Left lung (tissue), 10 donors: Measurements from ENCODE around the gene ICA1. TPM values are rescaled to one million over a fixed set of nuclear protein-coding genes. Genes with fewer than 3 reads are reported as not detected.
A peak's percentile ranks its signal among the peaks of the same experiment; 100 is the strongest.

Source experiments
- ATAC-seq: fragments of 200-7000 bp; cut with Tn5 transposase; one replicate; pipeline ENCODE4 v1.9.1; 2020; ENCODE audit warnings: moderate library complexity
- DNase-seq, 4 donors: peaks; one replicate each; pipeline ENCODE4 v3.0.0-alpha.2; 2013 to 2020
- H3K27ac ChIP-seq, 2 donors: fragments of 200-600 bp; sonication (generic) in 1 of 2; one replicate each; pipeline versions ENCODE4 v1.5.0 to v1.8.0; 2020 to 2021
- H3K27me3 ChIP-seq, 2 donors: fragments of 200-600 bp; sonication (generic) in 1 of 2; one replicate each; pipeline versions ENCODE4 v1.5.0 to v1.8.0; 2020 to 2021
- H3K36me3 ChIP-seq, 2 donors: fragments of 200-600 bp; sonication (generic) in 1 of 2; one replicate each; pipeline versions ENCODE4 v1.5.0 to v1.8.0; 2020 to 2021
- H3K4me1 ChIP-seq, 2 donors: fragments of 200-600 bp; one replicate each; pipeline ENCODE4 v1.8.0; 2021
- H3K4me3 ChIP-seq, 2 donors: fragments of 200-600 bp; sonication (generic) in 1 of 2; one replicate each; pipeline versions ENCODE4 v1.5.0 to v1.8.0; 2020 to 2021; ENCODE audit warnings: mild to moderate bottlenecking in 1 of 2
- H3K9me3 ChIP-seq, 2 donors: fragments of 200-600 bp; sonication (generic) in 1 of 2; one replicate each; pipeline versions ENCODE4 v1.5.0 to v1.8.0; 2020 to 2021
- CTCF ChIP-seq, 2 donors: fragments of 200-600 bp; sonication (generic) in 1 of 2; IDR thresholded peaks; one replicate each; pipeline versions ENCODE4 v1.5.0 to v1.8.0; 2021; ENCODE audit warnings: antibody characterized with exemption in 2 of 2
- intact Hi-C, 2 donors: fragments of 100-400 bp; cut with DNase I; formaldehyde crosslinking; loops; one replicate each; pipeline versions ENCODE4 v1.11.2 to v1.14.2; 2022
- polyA plus RNA-seq, 6 donors: library from polyadenylated mRNA; unstranded; fragments of 120-200 nt; gene quantifications; one replicate each; pipeline ENCODE4 v1.2.1, GENCODE V29; 2013; ENCODE audit not compliant: insufficient read length in 6 of 6
- total RNA-seq, 2 donors: library from RNA; stranded (reverse); fragmentation: NEBNext Ultra II Directional; extraction: Animal tissue kit (Norgen Biotek cat#: 25700); gene quantifications; one replicate each; pipeline ENCODE4 v1.2.1, GENCODE V29; 2021
- donor health status: DM: no; HTN: yes; CAD: no.
- donor health status: DM: no; HTN: no; CAD: no.

The ICA1 gene
- total and polyA plus RNA-seq, 8 donors, result 22.4 to 53.3 (median 40.5) TPM

GRCh38 chr7:8200316-8200715 is 61.7 kb downstream of the ICA1 start:
- no peak overlapping the region for H3K27ac ChIP-seq
- intact Hi-C loops, result no loop called here
- no peak for ATAC-seq
- peaks cover 0 to 5% of the 10 kb centered on the region in 2 donors for H3K4me1 ChIP-seq
- no peak for TF ChIP-seq CTCF (IDR thresholded peaks at IDR 0.05)
- H3K36me3 ChIP-seq, result no peaks in the 10 kb centered on the region
- H3K27me3 ChIP-seq, result no peaks in the 10 kb centered on the region
- no peak for DNase-seq
- H3K9me3 ChIP-seq, result no peaks in the 10 kb centered on the region
- no peak overlapping the region for H3K4me3 ChIP-seq

- intact Hi-C loops, result no loop called here
- Histone ChIP-seq H3K27ac (no peak overlapping the region), H3K4me1 (peaks cover 0 to 5% of the 10 kb centered on the region in 2 donors), H3K4me3 (no peak overlapping the region), H3K9me3 (no peaks in the 10 kb centered on the region), H3K27me3 (no peaks in the 10 kb centered on the region), H3K36me3 (no peaks in the 10 kb centered on the region)
- DNase-seq, result no peak
- ATAC-seq, result no peak
- TF ChIP-seq CTCF (IDR thresholded peaks at IDR 0.05), result no peak
Observed at GRCh38 chr7:8197994-8198698, 63.8 kb downstream of the ICA1 start.

- H3K27ac ChIP-seq, result no peak overlapping the region
- ATAC-seq (no peak), DNase-seq (no peak)
- no peak overlapping the region for H3K4me3 ChIP-seq
- no peaks in the 10 kb centered on the region for H3K4me1 ChIP-seq
- no peaks in the 10 kb centered on the region for H3K36me3 ChIP-seq
- intact Hi-C loops, result no loop called here
- H3K9me3 ChIP-seq, result no peaks in the 10 kb centered on the region
- no peak for TF ChIP-seq CTCF (IDR thresholded peaks at IDR 0.05)
- no peaks in the 10 kb centered on the region for H3K27me3 ChIP-seq
Observed at GRCh38 chr7:8192897-8193296, 69.1 kb downstream of the ICA1 start.

- H3K4me3 ChIP-seq, result no peak overlapping the region
- H3K27ac ChIP-seq, result no peak overlapping the region
- ATAC-seq, result peak; percentile 82
- TF ChIP-seq CTCF (IDR thresholded peaks at IDR 0.05), result peak; percentile 44 to 52
- intact Hi-C loops, result no loop called here
- no peaks in the 10 kb centered on the region for H3K27me3 ChIP-seq
- no peaks in the 10 kb centered on the region for H3K9me3 ChIP-seq
- no peaks in the 10 kb centered on the region for H3K36me3 ChIP-seq
- DNase-seq, result peak in 2 of 4 donors; percentile 30 to 58
- peaks cover 0 to 14% of the 10 kb centered on the region in 2 donors for H3K4me1 ChIP-seq
Observed at GRCh38 chr7:8190119-8190895, 71.7 kb downstream of the ICA1 start.

GRCh38 chr7:8189625-8190024 is 72.3 kb downstream of the ICA1 start:
- intact Hi-C loops, result no loop called here
- TF ChIP-seq CTCF (IDR thresholded peaks at IDR 0.05), result no peak
- H3K9me3 ChIP-seq, result no peaks in the 10 kb centered on the region
- H3K4me3 ChIP-seq, result no peak overlapping the region
- ATAC-seq (no peak), DNase-seq (no peak)
- peaks cover 0 to 14% of the 10 kb centered on the region in 2 donors for H3K4me1 ChIP-seq
- no peak overlapping the region for H3K27ac ChIP-seq
- H3K27me3 ChIP-seq, result no peaks in the 10 kb centered on the region
- H3K36me3 ChIP-seq, result no peaks in the 10 kb centered on the region
